Fibroblast of pulmonary artery (primary cell): Measurements from ENCODE around the gene IGFLR1.

Experiments
- DNase-seq: peaks from one replicate; pipeline ENCODE4 v3.0.0-alpha.2; 2010; ENCODE audit warnings: low read depth
- H3K4me3 ChIP-seq: replicated peaks from 2 replicates; pipeline ENCODE4 v1.5.1; 2011; ENCODE audit warnings: low read depth, mild to moderate bottlenecking, control low read depth, low read length, moderate library complexity
- TF ChIP-seq, protein P1 (sequence below): IDR thresholded peaks from 2 replicates; pipeline ENCODE4 v1.5.1; 2011; ENCODE audit warnings: mild to moderate bottlenecking, control low read depth, low read length, inconsistent platforms; ENCODE audit errors: missing control alignments

Gene IGFLR1

DNA sequence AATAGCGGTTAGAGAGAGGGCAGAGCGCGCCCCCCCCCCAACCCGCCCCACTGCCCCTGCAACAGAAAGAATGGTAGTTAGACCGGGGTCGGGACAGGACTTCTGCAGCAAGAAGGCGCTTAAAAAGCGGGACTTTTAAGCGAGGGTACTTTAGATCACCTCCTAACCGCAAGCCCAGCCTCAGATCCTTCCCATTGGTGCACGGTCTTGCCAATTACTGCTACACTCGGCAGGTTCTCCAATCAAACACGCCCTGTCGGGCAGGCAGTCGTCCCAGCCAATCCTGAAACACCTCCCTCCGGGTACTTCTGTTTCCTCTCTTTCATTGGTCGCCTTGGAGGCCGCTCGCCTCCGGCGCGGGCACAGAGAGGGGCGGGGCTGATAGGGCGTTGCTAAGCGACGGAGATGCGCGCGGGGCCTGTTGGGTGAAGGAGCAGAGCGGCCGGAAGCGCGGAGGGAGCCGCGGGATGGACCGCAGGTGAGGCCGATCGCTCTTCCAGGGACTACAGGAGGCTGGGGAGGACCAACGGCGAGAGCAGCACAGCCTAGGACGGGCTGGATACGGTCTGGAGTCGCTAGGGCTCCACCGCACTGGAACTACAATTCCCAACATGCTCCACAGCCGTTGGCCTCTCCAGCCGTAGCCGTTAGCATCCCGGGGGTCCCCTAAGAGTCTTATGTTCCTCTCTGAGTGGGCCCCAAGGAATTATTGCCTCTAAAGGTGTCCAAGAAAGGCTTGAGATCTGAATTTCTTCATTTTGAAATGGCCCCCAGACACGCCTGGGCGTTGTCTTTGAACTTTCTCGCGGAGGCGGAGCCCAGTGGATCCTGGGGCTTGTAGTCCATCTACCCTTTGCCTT lies 15.7 kb upstream of the IGFLR1 start, which contains the start of gene PROSER3:
Gene PROSER3, plus strand, starts transcription at position 428 of the 860 bp plus-strand sequence. Its CDS starts 40 bp downstream, at position 468.
- peak within 1 kb of the TSS; percentile 99 for H3K4me3 ChIP-seq
- DNase-seq, result peak; percentile 100
- TF ChIP-seq, protein P1, sequence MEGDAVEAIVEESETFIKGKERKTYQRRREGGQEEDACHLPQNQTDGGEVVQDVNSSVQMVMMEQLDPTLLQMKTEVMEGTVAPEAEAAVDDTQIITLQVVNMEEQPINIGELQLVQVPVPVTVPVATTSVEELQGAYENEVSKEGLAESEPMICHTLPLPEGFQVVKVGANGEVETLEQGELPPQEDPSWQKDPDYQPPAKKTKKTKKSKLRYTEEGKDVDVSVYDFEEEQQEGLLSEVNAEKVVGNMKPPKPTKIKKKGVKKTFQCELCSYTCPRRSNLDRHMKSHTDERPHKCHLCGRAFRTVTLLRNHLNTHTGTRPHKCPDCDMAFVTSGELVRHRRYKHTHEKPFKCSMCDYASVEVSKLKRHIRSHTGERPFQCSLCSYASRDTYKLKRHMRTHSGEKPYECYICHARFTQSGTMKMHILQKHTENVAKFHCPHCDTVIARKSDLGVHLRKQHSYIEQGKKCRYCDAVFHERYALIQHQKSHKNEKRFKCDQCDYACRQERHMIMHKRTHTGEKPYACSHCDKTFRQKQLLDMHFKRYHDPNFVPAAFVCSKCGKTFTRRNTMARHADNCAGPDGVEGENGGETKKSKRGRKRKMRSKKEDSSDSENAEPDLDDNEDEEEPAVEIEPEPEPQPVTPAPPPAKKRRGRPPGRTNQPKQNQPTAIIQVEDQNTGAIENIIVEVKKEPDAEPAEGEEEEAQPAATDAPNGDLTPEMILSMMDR, result no peak

DNA sequence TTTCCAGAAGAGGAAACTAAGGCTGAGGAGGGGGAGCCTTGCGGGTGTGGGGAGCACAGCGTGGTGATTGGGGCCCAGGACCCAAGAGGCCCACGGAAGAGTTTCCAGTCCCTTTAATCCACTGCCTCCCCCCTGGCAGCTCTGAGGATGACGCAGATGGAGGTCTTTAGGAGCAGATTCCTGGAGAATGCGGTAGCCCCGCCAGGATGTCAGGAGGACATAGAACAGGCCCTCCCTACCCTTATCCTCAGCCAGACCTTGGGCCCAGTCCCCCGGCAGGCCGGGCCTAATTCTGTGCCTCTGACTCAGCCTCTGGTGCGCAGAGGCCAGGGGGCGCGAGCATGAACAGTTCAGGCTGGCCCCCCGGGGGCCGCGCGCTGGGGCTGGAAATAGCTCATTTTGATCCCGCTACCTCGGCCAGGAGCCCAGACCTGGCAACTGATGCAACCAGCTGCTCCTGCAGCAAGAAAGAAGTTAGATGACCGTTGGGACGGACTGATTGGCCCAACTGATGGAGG lies 15.0 kb upstream of the IGFLR1 start:
- peak; percentile 95 for DNase-seq
- peak overlapping the region; percentile 59 for H3K4me3 ChIP-seq
- TF ChIP-seq, protein P1, result no peak

DNA sequence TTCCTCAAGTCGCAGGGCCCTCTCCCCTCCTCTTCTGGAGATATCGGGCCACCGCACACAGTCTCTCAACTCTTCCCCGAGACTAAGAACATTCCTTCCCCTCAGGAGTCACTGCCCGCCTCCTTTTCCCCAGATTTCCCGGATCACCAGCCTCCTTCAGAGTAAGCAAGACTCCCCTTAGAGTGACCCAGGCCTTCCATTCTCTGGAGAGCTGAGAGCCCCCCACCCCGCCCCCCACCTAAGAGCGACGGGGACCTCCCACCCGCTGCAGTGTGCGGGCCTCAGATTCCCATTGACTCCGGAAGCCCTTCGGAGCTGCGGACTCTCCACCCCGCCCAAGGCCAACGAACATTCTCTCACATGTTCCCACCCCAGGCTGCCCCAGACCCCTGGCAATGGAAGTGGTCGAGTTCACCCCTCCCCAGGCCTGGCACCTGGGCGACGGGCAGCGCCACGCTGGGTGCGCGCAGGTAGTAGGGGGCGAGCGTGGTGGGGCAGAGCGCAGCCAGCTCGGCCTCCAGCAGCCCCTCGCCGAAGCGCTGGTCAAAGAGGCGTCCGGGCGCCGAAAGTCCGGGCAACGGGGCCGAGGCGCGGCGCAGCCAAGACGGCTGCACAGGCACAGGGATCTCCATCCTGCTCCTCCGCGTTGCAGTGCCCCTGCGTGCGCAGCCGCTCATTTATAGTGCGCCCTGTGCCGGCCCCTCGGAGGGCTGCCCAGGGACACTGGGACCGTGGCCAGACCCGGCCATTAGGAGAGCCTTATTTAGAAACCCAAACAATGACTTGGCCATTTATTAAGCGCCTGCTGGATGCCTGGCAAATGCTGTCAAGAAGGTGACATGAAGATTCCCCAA lies 14.4 kb upstream of the IGFLR1 start, which contains the start of gene HSPB6:
Gene HSPB6, minus strand, starts transcription at position 653 of the 854 bp plus-strand sequence. Its CDS starts 21 bp downstream, at position 632.
- TF ChIP-seq, protein P1, result no peak
- DNase-seq, result peak; percentile 82
- peak within 1 kb of the TSS; percentile 59 for H3K4me3 ChIP-seq

DNA sequence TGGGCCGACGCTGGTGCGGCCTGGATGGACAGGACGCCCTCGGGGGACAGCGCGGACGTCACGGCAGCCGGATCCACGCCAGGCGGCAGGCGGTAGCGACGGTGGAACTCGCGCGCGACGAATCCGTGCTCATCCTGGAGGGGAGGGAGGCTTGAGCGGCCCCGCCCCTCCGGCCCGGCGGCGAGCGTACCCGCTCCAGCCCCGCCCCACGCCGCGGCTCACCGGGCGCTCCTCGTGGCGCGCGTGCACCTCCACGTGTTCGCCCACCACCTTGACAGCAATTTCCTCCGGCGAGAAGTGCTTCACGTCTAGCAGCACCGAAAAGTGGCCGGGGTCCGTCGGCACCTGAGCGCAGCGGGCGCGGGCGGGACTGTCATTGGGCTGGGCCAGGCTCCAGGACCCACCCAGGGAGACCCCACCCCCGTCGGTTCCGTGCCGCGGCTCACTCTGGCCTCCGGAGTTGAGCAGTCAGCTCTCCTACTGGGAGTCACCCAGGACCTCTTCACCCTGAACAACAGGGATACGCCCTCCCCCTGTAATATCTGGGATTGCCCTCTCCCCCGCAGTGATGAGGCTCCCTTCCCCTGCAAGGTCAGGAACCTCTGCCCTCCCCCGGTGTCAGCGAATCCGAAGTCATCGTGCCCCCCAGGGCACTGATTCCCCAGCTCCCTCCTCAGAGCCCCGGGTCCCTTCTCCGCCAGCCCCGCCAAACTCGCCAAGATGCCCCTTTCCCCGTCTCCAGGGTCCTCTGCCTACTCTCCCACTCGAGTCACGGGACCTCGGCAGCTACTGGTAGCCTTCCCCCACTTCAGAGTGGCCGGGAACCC lies 13.5 kb upstream of the IGFLR1 start:
- H3K4me3 ChIP-seq, result peak overlapping the region; percentile 59
- TF ChIP-seq, protein P1, result no peak
- DNase-seq, result peak; percentile 76

DNA sequence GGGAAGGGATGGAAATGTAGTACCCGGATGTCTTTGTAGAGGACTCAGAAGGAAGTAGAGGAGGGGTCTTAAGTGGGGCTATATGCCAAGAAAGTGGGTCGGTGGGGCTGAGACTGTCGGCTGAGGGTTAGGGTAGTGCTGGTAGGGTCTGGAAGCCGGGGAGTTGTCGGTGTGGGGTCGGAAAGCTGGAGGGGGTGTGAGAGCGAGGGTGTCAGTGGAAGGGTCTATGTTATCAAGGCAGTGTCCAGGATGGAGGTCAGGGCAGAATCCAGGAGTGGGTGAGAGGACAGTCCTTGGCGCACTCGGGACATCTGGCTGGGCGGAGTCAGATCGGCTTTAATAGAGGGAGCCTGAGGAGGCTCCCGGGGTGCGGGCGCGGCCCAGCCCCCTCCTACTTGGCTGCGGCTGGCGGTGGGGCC lies 12.9 kb upstream of the IGFLR1 start:
- H3K4me3 ChIP-seq, result peak overlapping the region; percentile 16
- DNase-seq, result no peak

More for the DNA sequence above, 12.9 kb upstream of the IGFLR1 start:
- TF ChIP-seq, protein P1, result no peak
